HL-60 (cell line): Measurements from ENCODE around the gene NSUN2.

ENCODE experiments used
- DNase-seq, 2 experiments: peaks; one replicate each; pipeline ENCODE4 v3.0.0-alpha.2; 2010 to 2020; ENCODE audit warnings: low read depth in 1 of 2, low spot score in 1 of 2
- H3K27ac ChIP-seq: fragments of 250-450 bp; sonication (Bioruptor Pico); replicated peaks from 2 replicates; pipeline ENCODE4 v1.5.1; 2020; ENCODE audit warnings: mild to moderate bottlenecking, moderate library complexity
- H3K27me3 ChIP-seq: fragments of 250-450 bp; sonication (Bioruptor Pico); 2 replicates; pipeline ENCODE4 v1.5.1; 2021; ENCODE audit warnings: mild to moderate bottlenecking, moderate library complexity; ENCODE audit not compliant: insufficient read depth, poor library complexity, severe bottlenecking
- H3K4me3 ChIP-seq: replicated peaks from 2 replicates; pipeline ENCODE4 v1.5.1; 2011; ENCODE audit warnings: mild to moderate bottlenecking, control low read depth, low read length; ENCODE audit not compliant: insufficient read depth
- GABPA ChIP-seq: IDR thresholded peaks from 2 replicates; pipeline ENCODE4 v1.6.1; 2012; ENCODE audit warnings: low read depth
- POLR2AphosphoS5 ChIP-seq: IDR thresholded peaks from 2 replicates; pipeline ENCODE4 v1.6.1; 2012; ENCODE audit warnings: low read depth
- SPI1 ChIP-seq: IDR thresholded peaks from 2 replicates; pipeline ENCODE4 v1.6.1; 2012; ENCODE audit warnings: low read depth, mild to moderate bottlenecking, borderline replicate concordance
- TF ChIP-seq, protein P1 (sequence below): IDR thresholded peaks from one replicate; pipeline ENCODE4 v1.5.1; 2011; ENCODE audit warnings: low read length, control low read depth, inconsistent platforms; ENCODE audit not compliant: insufficient read depth
- TF ChIP-seq, protein P2 (sequence below): IDR thresholded peaks from 2 replicates; pipeline ENCODE4 v1.6.1; 2012; ENCODE audit warnings: low read depth; ENCODE audit not compliant: insufficient replicate concordance

The NSUN2 gene

DNA sequence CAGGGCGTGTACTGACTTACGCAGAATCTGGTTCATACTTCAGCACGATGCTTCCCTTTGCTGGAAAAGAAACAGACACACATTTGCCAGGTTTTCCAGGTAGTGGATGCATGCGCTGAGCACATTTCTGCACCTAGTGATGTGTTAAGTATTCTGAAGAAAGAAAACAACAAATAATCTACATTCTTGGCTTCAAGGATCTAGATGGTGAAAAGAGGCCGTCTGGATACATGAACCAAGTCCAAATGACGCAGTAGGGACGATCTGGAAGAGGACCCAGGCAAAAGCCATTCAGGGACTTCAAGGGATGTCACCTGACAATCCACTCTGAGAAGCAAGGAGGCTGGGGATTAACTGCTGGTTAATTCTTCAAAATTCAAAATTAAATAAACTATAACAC is 30.4 kb downstream of the NSUN2 start:
- DNase-seq = no peak
- no peak overlapping the region for H3K4me3 ChIP-seq
- no peak for TF ChIP-seq GABPA
- no peak for TF ChIP-seq SPI1
- no peak for TF ChIP-seq POLR2AphosphoS5
- TF ChIP-seq, protein P1, sequence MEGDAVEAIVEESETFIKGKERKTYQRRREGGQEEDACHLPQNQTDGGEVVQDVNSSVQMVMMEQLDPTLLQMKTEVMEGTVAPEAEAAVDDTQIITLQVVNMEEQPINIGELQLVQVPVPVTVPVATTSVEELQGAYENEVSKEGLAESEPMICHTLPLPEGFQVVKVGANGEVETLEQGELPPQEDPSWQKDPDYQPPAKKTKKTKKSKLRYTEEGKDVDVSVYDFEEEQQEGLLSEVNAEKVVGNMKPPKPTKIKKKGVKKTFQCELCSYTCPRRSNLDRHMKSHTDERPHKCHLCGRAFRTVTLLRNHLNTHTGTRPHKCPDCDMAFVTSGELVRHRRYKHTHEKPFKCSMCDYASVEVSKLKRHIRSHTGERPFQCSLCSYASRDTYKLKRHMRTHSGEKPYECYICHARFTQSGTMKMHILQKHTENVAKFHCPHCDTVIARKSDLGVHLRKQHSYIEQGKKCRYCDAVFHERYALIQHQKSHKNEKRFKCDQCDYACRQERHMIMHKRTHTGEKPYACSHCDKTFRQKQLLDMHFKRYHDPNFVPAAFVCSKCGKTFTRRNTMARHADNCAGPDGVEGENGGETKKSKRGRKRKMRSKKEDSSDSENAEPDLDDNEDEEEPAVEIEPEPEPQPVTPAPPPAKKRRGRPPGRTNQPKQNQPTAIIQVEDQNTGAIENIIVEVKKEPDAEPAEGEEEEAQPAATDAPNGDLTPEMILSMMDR = no peak
- TF ChIP-seq, protein P2, sequence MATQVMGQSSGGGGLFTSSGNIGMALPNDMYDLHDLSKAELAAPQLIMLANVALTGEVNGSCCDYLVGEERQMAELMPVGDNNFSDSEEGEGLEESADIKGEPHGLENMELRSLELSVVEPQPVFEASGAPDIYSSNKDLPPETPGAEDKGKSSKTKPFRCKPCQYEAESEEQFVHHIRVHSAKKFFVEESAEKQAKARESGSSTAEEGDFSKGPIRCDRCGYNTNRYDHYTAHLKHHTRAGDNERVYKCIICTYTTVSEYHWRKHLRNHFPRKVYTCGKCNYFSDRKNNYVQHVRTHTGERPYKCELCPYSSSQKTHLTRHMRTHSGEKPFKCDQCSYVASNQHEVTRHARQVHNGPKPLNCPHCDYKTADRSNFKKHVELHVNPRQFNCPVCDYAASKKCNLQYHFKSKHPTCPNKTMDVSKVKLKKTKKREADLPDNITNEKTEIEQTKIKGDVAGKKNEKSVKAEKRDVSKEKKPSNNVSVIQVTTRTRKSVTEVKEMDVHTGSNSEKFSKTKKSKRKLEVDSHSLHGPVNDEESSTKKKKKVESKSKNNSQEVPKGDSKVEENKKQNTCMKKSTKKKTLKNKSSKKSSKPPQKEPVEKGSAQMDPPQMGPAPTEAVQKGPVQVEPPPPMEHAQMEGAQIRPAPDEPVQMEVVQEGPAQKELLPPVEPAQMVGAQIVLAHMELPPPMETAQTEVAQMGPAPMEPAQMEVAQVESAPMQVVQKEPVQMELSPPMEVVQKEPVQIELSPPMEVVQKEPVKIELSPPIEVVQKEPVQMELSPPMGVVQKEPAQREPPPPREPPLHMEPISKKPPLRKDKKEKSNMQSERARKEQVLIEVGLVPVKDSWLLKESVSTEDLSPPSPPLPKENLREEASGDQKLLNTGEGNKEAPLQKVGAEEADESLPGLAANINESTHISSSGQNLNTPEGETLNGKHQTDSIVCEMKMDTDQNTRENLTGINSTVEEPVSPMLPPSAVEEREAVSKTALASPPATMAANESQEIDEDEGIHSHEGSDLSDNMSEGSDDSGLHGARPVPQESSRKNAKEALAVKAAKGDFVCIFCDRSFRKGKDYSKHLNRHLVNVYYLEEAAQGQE = no peak
- no peak overlapping the region for H3K27ac ChIP-seq
- H3K27me3 ChIP-seq = no peaks in the 10 kb centered on the region

DNA sequence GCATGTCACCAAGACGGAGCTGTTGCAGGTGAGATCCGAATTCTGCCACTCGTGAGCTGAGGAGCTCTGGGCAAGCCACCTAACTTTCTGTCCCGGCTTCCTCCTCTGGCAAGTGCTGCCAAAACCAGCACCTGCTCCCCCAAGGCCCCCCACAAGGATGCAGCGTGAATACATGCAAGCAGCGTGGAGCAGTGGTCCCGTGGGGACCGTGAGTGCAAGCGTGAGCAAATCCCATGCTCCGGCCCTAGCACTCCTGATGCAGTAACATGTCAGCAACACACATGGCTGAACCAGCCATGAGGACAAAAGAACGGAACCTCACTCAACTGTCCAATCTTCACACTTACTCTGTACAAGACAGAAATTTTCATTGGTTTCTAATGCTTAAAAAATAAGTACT is 31.0 kb downstream of the NSUN2 start:
- TF ChIP-seq, protein P2 = no peak
- TF ChIP-seq GABPA = no peak
- TF ChIP-seq SPI1 = no peak
- TF ChIP-seq POLR2AphosphoS5 = no peak
- TF ChIP-seq, protein P1 = no peak
- Histone ChIP-seq H3K27me3 (no peaks in the 10 kb centered on the region), H3K27ac (no peak overlapping the region), H3K4me3 (no peak overlapping the region)
- DNase-seq = no peak

DNA sequence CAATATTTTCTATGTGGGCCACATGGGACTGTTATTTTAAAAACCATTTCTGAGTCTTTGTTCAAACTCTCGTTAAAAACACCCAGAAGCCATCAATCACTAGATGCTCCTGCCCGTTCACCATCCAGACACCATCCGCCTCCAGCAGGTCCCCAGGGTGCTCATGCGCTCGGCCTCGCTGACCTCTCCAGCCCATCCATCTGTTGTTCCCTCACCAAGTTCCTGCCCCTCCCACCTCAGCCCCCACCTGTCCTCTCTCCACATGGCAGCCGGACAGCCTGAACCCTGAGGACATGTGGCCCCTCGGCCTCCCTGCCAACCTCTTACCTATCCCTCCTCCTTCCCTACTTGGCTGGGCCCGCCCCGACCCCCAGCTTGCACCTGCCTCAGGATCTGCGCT is 31.6 kb downstream of the NSUN2 start:
- no peak overlapping the region for H3K4me3 ChIP-seq
- TF ChIP-seq POLR2AphosphoS5 (no peak), GABPA (no peak), SPI1 (no peak)
- TF ChIP-seq, protein P2 = no peak
- TF ChIP-seq, protein P1 = no peak
- no peaks in the 10 kb centered on the region for H3K27me3 ChIP-seq
- H3K27ac ChIP-seq = no peak overlapping the region
- no peak for DNase-seq
